GM19467 (cell line): ENCODE measurements around the gene SPATC1L.
"Not testable (repeated sequence)": the region's sequence is repeated elsewhere in the genome, so short reads cannot be mapped to it uniquely, and the experiment has no call there.

ENCODE experiments used
- ATAC-seq: cut with Tn5 transposase; IDR thresholded peaks from one replicate; pipeline ENCODE4 v1.9.1; 2021; ENCODE audit warnings: mild to moderate bottlenecking, moderate library complexity; ENCODE audit not compliant: unreplicated experiment

Gene SPATC1L

DNA sequence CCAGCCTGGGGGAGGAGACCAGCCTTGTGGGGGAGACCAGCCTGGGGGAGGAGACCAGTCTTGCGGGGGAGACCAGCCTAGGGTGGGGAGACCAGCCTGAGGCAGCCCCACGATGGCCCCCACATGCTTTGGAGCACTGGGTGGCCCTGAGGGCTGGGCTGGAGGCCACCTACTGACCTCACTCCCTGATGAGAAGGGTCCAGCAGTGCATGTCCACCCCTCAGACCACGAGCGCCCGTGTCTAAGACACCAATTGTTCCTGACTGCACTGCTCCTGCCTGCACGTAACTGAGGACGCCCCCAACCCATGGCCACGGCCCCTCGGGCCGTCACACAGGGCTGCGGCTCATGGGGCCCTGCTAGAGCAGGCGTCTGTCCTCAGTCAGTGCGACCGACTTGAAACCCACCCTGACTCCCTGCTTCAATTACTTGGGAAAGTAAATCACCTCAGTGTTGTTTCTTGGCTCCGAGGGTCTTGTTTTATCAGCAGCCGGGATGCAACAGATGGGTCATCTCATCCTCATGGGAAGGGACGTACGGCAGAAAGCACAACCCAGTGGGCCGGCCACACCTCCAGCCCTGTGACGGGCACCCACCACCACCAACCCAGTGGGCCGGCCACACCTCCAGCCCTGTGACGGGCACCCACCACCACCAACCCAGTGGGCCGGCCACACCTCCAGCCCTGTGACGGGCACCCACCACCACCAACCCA lies at the start of gene SPATC1L:
TSS of gene SPATC1L (minus strand) at position 550 of the 715 bp plus-strand sequence. CDS start 1,643 bp downstream, outside the sequence.
- peak; percentile 48 for ATAC-seq

DNA sequence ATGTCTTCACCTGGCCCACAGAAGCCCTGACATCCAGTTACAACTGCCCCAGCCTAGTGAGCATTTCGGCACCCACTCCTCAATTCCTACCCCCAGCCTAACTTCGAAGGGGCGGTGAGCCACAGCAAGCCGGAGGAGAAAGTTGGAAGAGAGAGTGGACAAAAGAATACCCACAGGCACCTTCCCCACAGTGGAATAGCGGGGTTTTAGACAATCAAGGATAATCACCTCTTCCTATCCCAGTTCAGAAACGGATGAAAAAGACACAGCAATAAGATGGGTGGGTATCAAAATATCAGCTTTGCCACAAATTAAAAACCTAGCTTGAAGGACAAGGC lies 45.6 kb upstream of the SPATC1L start:
- ATAC-seq, result no peak

GRCh38 chr21:46229133-46229922 lies 45.1 kb upstream of the SPATC1L start:
- ATAC-seq, result peak; percentile 14

GRCh38 chr21:46228345-46229051 lies 44.2 kb upstream of the SPATC1L start, which contains the start of gene LSS:
Gene LSS, minus strand, starts transcription at chr21:46228774. Its CDS starts 29 bp downstream, at chr21:46228745.
- peak; percentile 86 for ATAC-seq

DNA sequence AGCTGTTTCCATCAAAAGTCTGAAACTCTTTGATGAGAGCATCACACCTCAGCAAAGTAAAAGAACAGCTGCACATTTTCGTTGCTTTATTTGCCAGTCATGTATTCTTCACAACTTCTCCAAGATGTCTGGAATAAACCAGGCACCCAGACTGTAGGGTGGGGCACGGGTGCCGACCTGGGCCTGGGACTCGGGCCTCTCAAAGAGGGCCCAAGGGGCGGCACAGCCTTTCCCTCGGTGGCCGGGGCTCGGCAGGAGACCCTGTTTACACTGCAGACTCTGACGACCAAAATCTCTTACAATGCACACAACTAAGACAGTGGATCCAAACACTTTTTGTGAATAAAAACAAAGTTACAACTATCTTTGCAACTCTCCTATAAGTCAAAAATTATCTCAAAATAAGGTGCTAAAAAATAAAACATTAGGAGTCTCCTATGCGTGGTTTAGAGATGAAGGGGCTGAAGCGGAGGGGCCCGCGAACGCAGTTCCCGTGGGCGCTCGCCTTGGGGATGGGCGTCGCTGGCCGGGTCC lies 43.6 kb upstream of the SPATC1L start:
- ATAC-seq, result no peak

- no peak for ATAC-seq
These were observed 42.8 kb upstream of the SPATC1L start for GRCh38 chr21:46226920-46227599.

- ATAC-seq, result no peak
These were observed 41.9 kb upstream of the SPATC1L start for GRCh38 chr21:46226146-46226545.

DNA sequence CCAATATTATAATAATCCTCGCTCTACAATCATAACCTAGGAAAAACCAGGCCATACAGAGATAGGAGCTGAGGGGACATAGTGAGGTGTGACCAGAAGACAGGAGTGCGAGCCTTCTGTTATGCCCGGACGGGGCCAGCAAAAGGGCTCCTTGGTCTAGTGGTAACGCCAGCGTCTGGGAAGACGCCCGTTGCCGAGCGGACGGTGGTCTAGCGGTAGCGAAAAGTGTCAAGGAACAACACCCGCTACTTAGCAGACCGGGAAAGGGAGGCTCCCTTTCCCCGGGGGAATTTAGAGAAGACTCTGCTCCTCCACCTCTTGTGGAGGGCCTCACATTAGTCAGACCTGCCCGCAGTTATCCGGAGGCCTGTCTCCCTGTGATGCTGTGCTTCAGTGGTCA lies 39.4 kb upstream of the SPATC1L start:
- not testable (repeated sequence) for ATAC-seq

DNA sequence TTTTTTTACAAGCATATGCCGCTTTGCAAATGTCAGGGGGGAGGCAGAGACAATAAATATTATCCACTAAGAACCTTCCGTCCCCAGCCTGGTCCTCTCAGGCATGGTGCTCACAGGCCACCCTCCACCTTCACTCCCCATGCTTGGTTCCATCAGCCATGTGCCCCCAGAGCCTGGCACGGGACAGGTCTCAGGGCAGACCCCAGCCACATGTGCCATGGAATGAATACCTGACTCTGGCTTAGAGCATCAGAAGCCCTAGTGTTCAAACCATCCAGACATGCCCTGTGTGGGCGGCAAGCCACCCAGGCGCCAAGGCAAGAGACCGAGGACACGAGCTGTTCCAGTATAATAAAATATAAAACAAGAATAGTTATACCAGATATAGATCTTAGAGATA lies 39.0 kb upstream of the SPATC1L start:
- no peak for ATAC-seq

GRCh38 chr21:46222436-46223116 lies 38.3 kb upstream of the SPATC1L start:
- ATAC-seq, result no peak

- ATAC-seq, result no peak
These were observed 37.6 kb upstream of the SPATC1L start for GRCh38 chr21:46221664-46222435.

- no peak for ATAC-seq
These were observed 36.6 kb upstream of the SPATC1L start for GRCh38 chr21:46220847-46221246.

GRCh38 chr21:46220275-46220810 lies 36.1 kb upstream of the SPATC1L start:
- no peak for ATAC-seq

GRCh38 chr21:46219591-46220239 lies 35.5 kb upstream of the SPATC1L start:
- ATAC-seq, result no peak

- no peak for ATAC-seq
These were observed 34.8 kb upstream of the SPATC1L start for GRCh38 chr21:46218906-46219590.

GRCh38 chr21:46217511-46218196 lies 33.4 kb upstream of the SPATC1L start:
- ATAC-seq, result no peak

- ATAC-seq, result no peak
These were observed 32.0 kb upstream of the SPATC1L start for GRCh38 chr21:46216132-46216747.
